SHP77 (cell line): ENCODE measurements around the gene NOX3.

Experiments
- DNase-seq, 2 experiments: peaks; one replicate each; lab custom pipeline; 2025; lab: John Stamatoyannopoulos, UW

The NOX3 gene

GRCh38 chr6:155399745-155400653 lies 55.6 kb downstream of the NOX3 start:
- no peak for DNase-seq

- DNase-seq, result no peak
Observed at GRCh38 chr6:155399062-155399744, 56.4 kb downstream of the NOX3 start.

- DNase-seq, result no peak
Observed at GRCh38 chr6:155398701-155399061, 57.0 kb downstream of the NOX3 start.

- no peak for DNase-seq
Observed at GRCh38 chr6:155398221-155398620, 57.4 kb downstream of the NOX3 start.

GRCh38 chr6:155397172-155397705 lies 58.4 kb downstream of the NOX3 start:
- no peak for DNase-seq

GRCh38 chr6:155396605-155397004 lies 59.0 kb downstream of the NOX3 start:
- no peak for DNase-seq

- no peak for DNase-seq
Observed at GRCh38 chr6:155395339-155395738, 60.3 kb downstream of the NOX3 start.

GRCh38 chr6:155389130-155389529 lies 66.5 kb downstream of the NOX3 start:
- no peak for DNase-seq

GRCh38 chr6:155388591-155388990 lies 67.0 kb downstream of the NOX3 start:
- DNase-seq, result no peak

GRCh38 chr6:155387481-155387880 lies 68.2 kb downstream of the NOX3 start:
- no peak for DNase-seq

GRCh38 chr6:155384321-155384952 lies 71.2 kb downstream of the NOX3 start:
- no peak for DNase-seq

GRCh38 chr6:155383913-155384312 lies 71.7 kb downstream of the NOX3 start:
- no peak for DNase-seq

- no peak for DNase-seq
Observed at GRCh38 chr6:155382338-155382685, 73.3 kb downstream of the NOX3 start.

GRCh38 chr6:155381673-155382337 lies 73.8 kb downstream of the NOX3 start:
- DNase-seq, result no peak

GRCh38 chr6:155380666-155381332 lies 74.8 kb downstream of the NOX3 start:
- DNase-seq, result no peak

GRCh38 chr6:155378724-155379123 lies 76.9 kb downstream of the NOX3 start:
- no peak for DNase-seq

- no peak for DNase-seq
Observed at GRCh38 chr6:155378276-155378675, 77.4 kb downstream of the NOX3 start.

- no peak for DNase-seq
Observed at GRCh38 chr6:155377061-155377460, 78.6 kb downstream of the NOX3 start.

- no peak for DNase-seq
Observed at GRCh38 chr6:155375801-155376200, 79.8 kb downstream of the NOX3 start.

- no peak for DNase-seq
Observed at GRCh38 chr6:155374681-155375080, 81.0 kb downstream of the NOX3 start.

GRCh38 chr6:155373276-155373675 lies 82.4 kb downstream of the NOX3 start:
- no peak for DNase-seq

GRCh38 chr6:155372256-155372655 lies 83.4 kb downstream of the NOX3 start:
- no peak for DNase-seq
